Measurements from ENCODE around the gene CALHM5. TPM values are rescaled to one million over a fixed set of nuclear protein-coding genes. Genes with fewer than 3 reads are reported as not detected.

Gene CALHM5
- total RNA-seq, 1 donor from 2014 or later, result 0.21 TPM

GRCh38 chr6:116556814-116557415 lies 45.5 kb downstream of the CALHM5 start:
- H3K36me3 ChIP-seq (ENCODE audit: control insufficient read depth, insufficient read depth, low read length), result no peaks in the 10 kb centered on the region
- DNase-seq (ENCODE audit: low read depth), result no peak
- H3K4me3 ChIP-seq (ENCODE audit: low read depth, low read length), result no peak overlapping the region
- no peaks in the 10 kb centered on the region for H3K27me3 ChIP-seq (ENCODE audit: control insufficient read depth, insufficient read depth, low read length)
- TF ChIP-seq, protein P1, sequence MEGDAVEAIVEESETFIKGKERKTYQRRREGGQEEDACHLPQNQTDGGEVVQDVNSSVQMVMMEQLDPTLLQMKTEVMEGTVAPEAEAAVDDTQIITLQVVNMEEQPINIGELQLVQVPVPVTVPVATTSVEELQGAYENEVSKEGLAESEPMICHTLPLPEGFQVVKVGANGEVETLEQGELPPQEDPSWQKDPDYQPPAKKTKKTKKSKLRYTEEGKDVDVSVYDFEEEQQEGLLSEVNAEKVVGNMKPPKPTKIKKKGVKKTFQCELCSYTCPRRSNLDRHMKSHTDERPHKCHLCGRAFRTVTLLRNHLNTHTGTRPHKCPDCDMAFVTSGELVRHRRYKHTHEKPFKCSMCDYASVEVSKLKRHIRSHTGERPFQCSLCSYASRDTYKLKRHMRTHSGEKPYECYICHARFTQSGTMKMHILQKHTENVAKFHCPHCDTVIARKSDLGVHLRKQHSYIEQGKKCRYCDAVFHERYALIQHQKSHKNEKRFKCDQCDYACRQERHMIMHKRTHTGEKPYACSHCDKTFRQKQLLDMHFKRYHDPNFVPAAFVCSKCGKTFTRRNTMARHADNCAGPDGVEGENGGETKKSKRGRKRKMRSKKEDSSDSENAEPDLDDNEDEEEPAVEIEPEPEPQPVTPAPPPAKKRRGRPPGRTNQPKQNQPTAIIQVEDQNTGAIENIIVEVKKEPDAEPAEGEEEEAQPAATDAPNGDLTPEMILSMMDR (IDR thresholded peaks at IDR 0.05; ENCODE audit: insufficient read depth, low read length, poor library complexity, severe bottlenecking), result no peak

GRCh38 chr6:116557893-116558292 lies 46.5 kb downstream of the CALHM5 start:
- peak; percentile 92 for DNase-seq (ENCODE audit: low read depth)
- TF ChIP-seq, protein P1 (IDR thresholded peaks at IDR 0.05; ENCODE audit: insufficient read depth, low read length, poor library complexity, severe bottlenecking), result no peak
- Histone ChIP-seq H3K4me3 (ENCODE audit: low read depth, low read length) (no peak overlapping the region), H3K36me3 (ENCODE audit: control insufficient read depth, insufficient read depth, low read length) (no peaks in the 10 kb centered on the region), H3K27me3 (ENCODE audit: control insufficient read depth, insufficient read depth, low read length) (no peaks in the 10 kb centered on the region)

- H3K4me3 ChIP-seq (ENCODE audit: low read depth, low read length), result no peak overlapping the region
- H3K36me3 ChIP-seq (ENCODE audit: control insufficient read depth, insufficient read depth, low read length), result no peaks in the 10 kb centered on the region
- DNase-seq (ENCODE audit: low read depth), result no peak
- no peaks in the 10 kb centered on the region for H3K27me3 ChIP-seq (ENCODE audit: control insufficient read depth, insufficient read depth, low read length)
- TF ChIP-seq, protein P1 (IDR thresholded peaks at IDR 0.05; ENCODE audit: insufficient read depth, low read length, poor library complexity, severe bottlenecking), result no peak
These were observed 48.7 kb downstream of the CALHM5 start for GRCh38 chr6:116560130-116560529.

DNA sequence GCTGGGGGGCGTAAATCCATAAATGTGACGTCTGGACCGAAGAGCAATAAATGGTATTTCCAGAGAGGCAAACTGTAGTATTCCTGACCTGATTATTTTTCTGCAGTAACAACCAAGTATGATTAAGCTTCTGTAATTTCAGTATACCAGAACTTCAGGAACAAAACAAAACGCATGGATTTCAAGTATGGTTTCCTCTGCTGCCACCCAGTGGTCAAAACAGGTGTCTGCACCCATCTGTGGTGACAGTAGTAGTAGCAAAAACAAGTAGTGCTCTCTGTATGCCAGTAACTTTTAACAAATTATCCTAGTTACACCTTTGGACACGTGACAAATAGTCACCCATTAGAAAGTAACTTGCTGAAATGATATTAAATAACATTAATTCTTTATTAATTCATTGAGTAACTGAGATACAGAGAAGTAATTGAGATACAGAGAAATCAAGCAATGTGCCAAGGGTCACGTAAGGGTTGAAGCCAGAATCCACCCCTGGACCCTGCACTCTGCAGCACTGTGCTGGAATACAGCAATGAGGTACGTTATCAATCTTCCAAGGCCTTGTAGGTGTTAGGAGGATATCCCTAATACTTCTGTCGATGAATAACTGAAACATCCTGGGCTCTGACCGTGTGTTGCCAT lies 50.1 kb downstream of the CALHM5 start:
- Histone ChIP-seq H3K4me3 (ENCODE audit: low read depth, low read length) (no peak overlapping the region), H3K36me3 (ENCODE audit: control insufficient read depth, insufficient read depth, low read length) (no peaks in the 10 kb centered on the region), H3K27me3 (ENCODE audit: control insufficient read depth, insufficient read depth, low read length) (peaks cover 2% of the 10 kb centered on the region)
- TF ChIP-seq, protein P1 (IDR thresholded peaks at IDR 0.05; ENCODE audit: insufficient read depth, low read length, poor library complexity, severe bottlenecking), result peak; percentile 91
- peak; percentile 18 for DNase-seq (ENCODE audit: low read depth)

DNA sequence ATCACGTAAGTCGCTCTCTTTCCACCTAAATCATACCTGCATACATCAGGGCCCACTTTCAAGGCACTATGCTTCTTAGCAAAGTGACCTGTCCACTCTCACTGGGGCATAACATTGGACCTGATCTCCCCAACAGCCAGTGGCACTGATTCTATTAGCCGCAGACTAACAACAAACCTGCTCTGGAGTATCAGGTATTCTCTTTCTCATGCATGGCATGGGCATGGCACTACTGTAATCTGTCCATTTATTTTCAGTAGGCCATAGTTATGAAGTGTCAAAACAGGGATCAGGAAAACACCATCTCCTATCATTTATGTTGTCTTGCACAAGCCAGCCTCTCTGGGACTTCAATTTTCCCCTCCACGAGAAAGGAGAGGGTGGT lies 50.6 kb downstream of the CALHM5 start:
- Histone ChIP-seq H3K27me3 (ENCODE audit: control insufficient read depth, insufficient read depth, low read length) (peaks cover 2% of the 10 kb centered on the region), H3K36me3 (ENCODE audit: control insufficient read depth, insufficient read depth, low read length) (no peaks in the 10 kb centered on the region), H3K4me3 (ENCODE audit: low read depth, low read length) (no peak overlapping the region)
- TF ChIP-seq, protein P1 (IDR thresholded peaks at IDR 0.05; ENCODE audit: insufficient read depth, low read length, poor library complexity, severe bottlenecking), result no peak
- DNase-seq (ENCODE audit: low read depth), result no peak

DNA sequence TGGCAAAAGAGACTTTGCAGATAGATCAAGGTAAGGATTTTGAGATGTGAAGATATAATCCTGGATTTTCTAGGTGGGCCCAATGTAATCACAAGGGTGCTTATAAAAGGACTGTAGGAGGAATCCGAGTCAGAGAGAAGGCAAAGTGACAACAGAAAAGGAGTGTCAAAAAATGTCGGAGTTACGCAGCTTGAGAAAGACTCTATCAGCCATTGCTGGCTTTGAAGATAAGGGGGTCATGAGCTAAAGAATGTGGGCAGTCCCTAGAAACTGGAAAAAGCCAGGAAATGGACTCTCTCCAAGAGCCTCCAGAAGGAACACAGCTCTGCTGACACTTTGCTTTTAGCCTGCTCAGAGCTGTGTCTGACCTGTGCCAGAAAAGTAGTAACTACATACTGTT lies 51.2 kb downstream of the CALHM5 start:
- H3K27me3 ChIP-seq (ENCODE audit: control insufficient read depth, insufficient read depth, low read length), result peaks cover 2% of the 10 kb centered on the region
- no peak for DNase-seq (ENCODE audit: low read depth)
- H3K36me3 ChIP-seq (ENCODE audit: control insufficient read depth, insufficient read depth, low read length), result no peaks in the 10 kb centered on the region
- H3K4me3 ChIP-seq (ENCODE audit: low read depth, low read length), result no peak overlapping the region
- TF ChIP-seq, protein P1 (IDR thresholded peaks at IDR 0.05; ENCODE audit: insufficient read depth, low read length, poor library complexity, severe bottlenecking), result no peak

Data from kidney epithelial cell (primary cell).